WI38 (cell line): ENCODE results near the gene COPS6.

Experiments used
- H3K4me3 ChIP-seq: 2 replicates; pipeline ENCODE4 v1.5.1; 2011; ENCODE audit warnings: low read depth, mild to moderate bottlenecking, control low read depth, low read length
- CTCF ChIP-seq: IDR thresholded peaks from 2 replicates; pipeline ENCODE4 v1.5.1; 2012; ENCODE audit warnings: low read depth, mild to moderate bottlenecking, control low read depth, low read length

COPS6 gene

DNA sequence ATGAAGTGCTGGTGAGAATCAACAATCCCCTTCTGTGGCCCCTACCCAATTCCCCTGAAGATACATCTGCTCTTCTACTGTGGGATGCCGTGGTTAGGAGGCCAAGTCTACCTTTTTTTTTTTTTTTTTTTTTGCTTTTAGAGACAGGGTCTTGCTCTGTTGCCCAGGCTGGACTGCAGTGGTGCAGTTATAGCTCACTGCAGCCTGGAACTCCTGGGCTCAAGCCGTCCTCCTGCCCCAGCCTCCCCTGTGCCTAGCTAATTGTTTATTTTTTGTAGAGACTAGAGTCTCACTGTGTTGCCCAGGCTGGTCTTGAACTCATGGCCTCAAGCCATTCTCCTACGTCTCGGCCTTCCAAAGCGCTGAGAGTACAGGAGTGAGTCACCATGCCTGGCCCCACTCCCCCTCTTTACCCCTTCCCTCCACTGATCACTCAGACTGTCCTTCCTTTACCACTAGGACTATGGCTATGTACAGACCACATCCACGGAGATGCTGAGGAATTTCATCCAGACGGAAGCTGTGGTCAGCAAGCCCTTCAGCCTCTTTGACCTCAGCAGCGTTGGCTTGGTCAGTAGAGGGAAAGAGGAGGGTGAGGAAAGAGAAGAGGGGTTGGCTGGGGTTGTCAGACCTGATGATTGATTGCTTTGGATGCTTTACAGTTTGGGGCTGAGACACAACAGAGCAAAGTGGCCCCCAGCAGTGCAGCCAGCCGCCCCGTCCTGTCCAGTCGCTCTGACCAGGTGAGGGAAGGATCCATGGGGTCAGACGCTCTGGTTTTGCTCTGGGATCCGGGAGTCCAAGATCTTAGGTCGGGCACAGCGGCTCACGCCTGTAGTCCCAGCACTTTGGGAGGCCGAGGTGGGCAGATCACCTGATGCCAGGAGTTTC lies 14.4 kb downstream of the COPS6 start:
- H3K4me3 ChIP-seq = no peak overlapping the region

GRCh38 chr7:100105534-100105933 lies 16.8 kb downstream of the COPS6 start:
- no peak for TF ChIP-seq CTCF
- H3K4me3 ChIP-seq = no peak overlapping the region

More for the DNA sequence above, 14.4 kb downstream of the COPS6 start:
- no peak for TF ChIP-seq CTCF

DNA sequence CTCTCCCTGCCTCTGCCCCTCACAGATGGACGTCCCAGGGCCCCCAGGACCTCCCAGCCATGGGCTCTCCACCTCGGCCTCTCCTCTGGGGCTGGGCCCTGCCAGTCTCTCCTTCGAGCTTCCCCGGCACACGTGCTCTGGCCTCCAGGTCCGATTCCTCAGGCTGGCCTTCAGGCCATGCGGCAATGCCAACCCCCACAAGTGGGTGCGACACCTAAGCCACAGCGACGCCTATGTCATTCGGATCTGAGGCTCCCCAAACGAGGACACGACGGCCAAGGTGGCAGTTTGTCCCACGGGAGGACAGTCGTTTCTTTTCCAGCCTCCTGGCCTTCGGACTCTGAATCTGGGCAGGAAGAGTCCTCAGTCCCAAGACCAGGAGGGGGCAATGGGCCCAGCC lies 17.9 kb downstream of the COPS6 start:
- H3K4me3 ChIP-seq = no peak overlapping the region
- no peak for TF ChIP-seq CTCF

DNA sequence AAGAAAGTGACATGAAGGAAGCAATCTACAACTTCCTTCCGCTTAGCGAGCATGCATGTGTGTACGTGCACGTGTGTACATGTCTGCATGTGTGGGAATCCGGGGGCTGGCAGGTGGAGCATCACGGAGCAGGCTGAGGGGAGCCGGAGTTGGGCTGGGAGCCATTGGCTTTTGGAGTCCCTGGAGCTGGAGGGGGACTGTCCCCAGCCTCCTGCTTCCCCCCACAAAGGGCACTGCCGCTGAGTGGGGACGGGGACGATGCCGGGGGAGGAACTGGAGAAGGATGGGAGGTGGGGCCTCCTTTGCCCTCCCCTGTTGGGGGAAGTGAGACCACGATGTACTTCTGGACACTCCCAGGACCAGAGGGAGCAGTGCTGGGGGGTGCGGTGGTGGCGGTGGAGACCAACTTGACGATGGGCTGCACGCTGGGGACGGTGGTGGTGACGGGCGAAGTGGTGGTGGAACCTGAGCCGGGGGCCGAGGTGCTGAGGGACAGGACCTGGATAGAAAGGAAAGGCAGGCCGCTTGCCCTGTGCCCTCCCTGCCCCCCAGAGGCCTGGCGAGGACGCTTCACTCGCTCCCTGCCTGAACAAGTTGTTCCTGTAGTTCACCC lies 18.5 kb downstream of the COPS6 start:
- H3K4me3 ChIP-seq = no peak overlapping the region
- TF ChIP-seq CTCF = no peak

- no peak overlapping the region for H3K4me3 ChIP-seq
- no peak for TF ChIP-seq CTCF
Measured at GRCh38 chr7:100107890-100108289, 19.1 kb downstream of the COPS6 start.

DNA sequence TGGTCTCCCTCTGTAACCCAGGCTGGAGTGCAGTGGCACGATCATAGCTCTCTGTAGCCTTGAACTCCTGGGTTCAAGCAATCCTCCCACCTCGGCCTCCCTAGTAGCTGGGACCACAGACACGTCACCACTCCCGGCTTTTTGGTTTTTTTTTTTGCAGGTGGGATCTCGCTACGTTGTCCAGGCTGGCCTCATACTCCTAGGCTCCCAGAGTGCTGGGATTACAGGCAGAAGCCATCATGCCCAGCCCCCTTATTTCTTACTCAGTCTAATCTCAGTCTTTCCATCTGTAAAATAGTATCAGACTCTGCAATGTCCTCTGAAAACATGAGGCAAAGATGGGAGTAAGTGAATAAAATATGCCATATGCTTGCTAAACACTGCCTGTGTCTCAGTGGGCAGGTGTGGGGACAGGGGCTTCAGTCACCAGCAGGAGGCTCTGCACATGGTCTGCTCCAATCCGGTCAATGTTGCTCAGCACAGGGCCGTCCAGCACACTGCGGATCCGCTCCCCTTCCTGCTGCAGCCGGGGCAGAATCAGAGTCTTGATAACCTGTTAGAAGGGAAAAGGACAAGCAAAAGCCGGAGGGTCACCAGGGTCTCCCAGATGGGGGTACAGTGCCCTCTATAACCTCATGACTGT lies 20.9 kb downstream of the COPS6 start:
- TF ChIP-seq CTCF = no peak
- H3K4me3 ChIP-seq = no peak overlapping the region

GRCh38 chr7:100111156-100111555 lies 22.4 kb downstream of the COPS6 start:
- TF ChIP-seq CTCF = no peak

More at GRCh38 chr7:100111156-100111555, 22.4 kb downstream of the COPS6 start:
- no peak overlapping the region for H3K4me3 ChIP-seq
